ENCODE data around the gene PRRC2B. TPM values are rescaled to one million over a fixed set of nuclear protein-coding genes. Genes with fewer than 3 reads are reported as not detected.

PRRC2B gene
- total and polyA plus RNA-seq, 2 of the 13 experiments (the other 11 are each of a cell fraction or from before 2014, with no cell fraction given): 20.8 to 37.4 TPM

GRCh38 chr9:131545003-131545785 is 151.3 kb downstream of the PRRC2B start, which contains the start of gene PRRT1B (continued):
- TF ChIP-seq ZNF276 (CRISPR knock-in tag; IDR thresholded peaks at IDR 0.05; ENCODE audit: low read depth) (no peak), CHD4 (IDR thresholded peaks at IDR 0.05; ENCODE audit: borderline replicate concordance, low read length) (no peak), SOX6 (IDR thresholded peaks at IDR 0.05) (no peak), SOX6 (CRISPR knock-in tag; IDR thresholded peaks at IDR 0.05) (peak; percentile 81), FOXM1 (CRISPR knock-in tag; IDR thresholded peaks at IDR 0.05) (no peak), ZBTB8A (CRISPR knock-in tag; IDR thresholded peaks at IDR 0.05; ENCODE audit: borderline replicate concordance, low read depth) (no peak), ZNF331 (CRISPR knock-in tag; IDR thresholded peaks at IDR 0.05) (peak; percentile 74; the same call in 1 of the 2 replicates), ZNF354B (CRISPR knock-in tag; IDR thresholded peaks at IDR 0.05) (no peak), ZNF484 (CRISPR knock-in tag; IDR thresholded peaks at IDR 0.05; ENCODE audit: borderline replicate concordance, low read depth) (no peak), BRCA1 (CRISPR knock-in tag; IDR thresholded peaks at IDR 0.05) (no peak), ZNF724P (CRISPR knock-in tag; IDR thresholded peaks at IDR 0.05; ENCODE audit: borderline replicate concordance) (no peak), ZNF841 (CRISPR knock-in tag; IDR thresholded peaks at IDR 0.05; ENCODE audit: borderline replicate concordance) (no peak), ZNF264 (CRISPR knock-in tag; IDR thresholded peaks at IDR 0.05) (no peak), EHMT2 (IDR thresholded peaks at IDR 0.05; ENCODE audit: borderline replicate concordance, low read depth, low read length) (no peak), ZBTB44 (CRISPR knock-in tag; IDR thresholded peaks at IDR 0.05) (no peak), POLR2AphosphoS5 (IDR thresholded peaks at IDR 0.05; ENCODE audit: low read depth, low read length) (no peak), ZBTB1 (CRISPR knock-in tag; IDR thresholded peaks at IDR 0.05; ENCODE audit: borderline replicate concordance) (no peak), FOXK2 (IDR thresholded peaks at IDR 0.05) (no peak), SIX4 (CRISPR knock-in tag; IDR thresholded peaks at IDR 0.05) (peak; percentile 97), ZUFSP (CRISPR knock-in tag; IDR thresholded peaks at IDR 0.05; ENCODE audit: borderline replicate concordance) (no peak), TBX2 (CRISPR knock-in tag; IDR thresholded peaks at IDR 0.05; ENCODE audit: borderline replicate concordance) (peak; percentile 43; the same call in 1 of the 2 replicates), AFF4 (CRISPR knock-in tag; IDR thresholded peaks at IDR 0.05) (no peak)
